Fibroblast of lung (primary cell): ENCODE data around the gene IL5RA.

Experiments used
- CTCF ChIP-seq, 2 donors: IDR thresholded peaks in 1 of 2; conservative IDR thresholded peaks in 1 of 2; 1 replicate in 1 of 2; 2 replicates in 1 of 2; pipeline ENCODE4 v1.5.1; 2011 to 2012; ENCODE audit warnings: low read length in 2 of 2, control low read depth in 1 of 2, inconsistent platforms in 1 of 2, low read depth in 1 of 2, mild to moderate bottlenecking in 1 of 2
- EZH2 ChIP-seq: IDR thresholded peaks from 2 replicates; pipeline ENCODE4 v1.5.1; 2012; ENCODE audit warnings: low read length, control low read depth, mild to moderate bottlenecking; ENCODE audit errors: missing control alignments

DNA sequence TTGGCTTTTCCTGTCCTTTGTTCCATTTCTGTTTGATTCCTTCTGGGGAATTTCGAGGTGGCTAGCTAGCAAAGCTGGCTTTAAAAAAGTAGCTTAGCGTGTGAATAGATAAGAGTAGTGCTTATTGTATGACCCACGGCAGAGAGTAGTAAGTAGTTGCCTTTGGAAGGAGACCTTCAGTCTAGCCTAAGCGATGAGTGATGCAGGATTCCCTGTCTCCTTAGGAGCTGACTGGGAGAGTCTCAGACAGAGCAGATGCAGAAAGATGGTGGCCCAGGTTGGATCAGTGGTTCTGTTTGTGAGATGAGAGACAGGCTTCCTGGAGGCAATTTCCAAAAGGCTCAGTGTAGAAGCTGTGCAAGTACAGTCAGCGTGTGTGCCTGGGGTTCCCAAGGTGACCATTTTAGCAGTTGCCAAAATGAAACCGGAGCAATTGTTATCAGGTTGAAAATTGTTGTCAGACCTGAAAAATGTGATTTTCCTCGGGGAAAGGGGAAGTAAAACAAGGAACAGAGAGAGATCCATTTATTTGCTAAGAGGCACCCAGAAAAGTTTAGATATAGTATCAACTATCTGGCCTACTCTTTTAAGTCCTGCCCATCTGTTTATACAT is 681 bp upstream of the IL5RA start:
- no peak for TF ChIP-seq CTCF (conservative IDR thresholded peaks at IDR 0.05 in 1 of 2, IDR thresholded peaks at IDR 0.05 in 1 of 2; ENCODE audit: low read depth in 1 of 2, low read length in 2 of 2)
- no peak for TF ChIP-seq EZH2
